ENCODE data around the gene MRPS33. TPM values are rescaled to one million over a fixed set of nuclear protein-coding genes. Genes with fewer than 3 reads are reported as not detected.

The MRPS33 gene
- total and polyA plus RNA-seq, 10 of the 15 experiments (the other 5 are each of a cell fraction or from before 2014, with no cell fraction given) = 48.4 to 372 (median 124) TPM

GRCh38 chr7:141014524-141015395 is at the start of gene MRPS33 (continued):
- TF ChIP-seq ELK1 (IDR thresholded peaks at IDR 0.05; ENCODE audit: low read depth, low read length) = peak; percentile 96
- TF ChIP-seq, protein P1, sequence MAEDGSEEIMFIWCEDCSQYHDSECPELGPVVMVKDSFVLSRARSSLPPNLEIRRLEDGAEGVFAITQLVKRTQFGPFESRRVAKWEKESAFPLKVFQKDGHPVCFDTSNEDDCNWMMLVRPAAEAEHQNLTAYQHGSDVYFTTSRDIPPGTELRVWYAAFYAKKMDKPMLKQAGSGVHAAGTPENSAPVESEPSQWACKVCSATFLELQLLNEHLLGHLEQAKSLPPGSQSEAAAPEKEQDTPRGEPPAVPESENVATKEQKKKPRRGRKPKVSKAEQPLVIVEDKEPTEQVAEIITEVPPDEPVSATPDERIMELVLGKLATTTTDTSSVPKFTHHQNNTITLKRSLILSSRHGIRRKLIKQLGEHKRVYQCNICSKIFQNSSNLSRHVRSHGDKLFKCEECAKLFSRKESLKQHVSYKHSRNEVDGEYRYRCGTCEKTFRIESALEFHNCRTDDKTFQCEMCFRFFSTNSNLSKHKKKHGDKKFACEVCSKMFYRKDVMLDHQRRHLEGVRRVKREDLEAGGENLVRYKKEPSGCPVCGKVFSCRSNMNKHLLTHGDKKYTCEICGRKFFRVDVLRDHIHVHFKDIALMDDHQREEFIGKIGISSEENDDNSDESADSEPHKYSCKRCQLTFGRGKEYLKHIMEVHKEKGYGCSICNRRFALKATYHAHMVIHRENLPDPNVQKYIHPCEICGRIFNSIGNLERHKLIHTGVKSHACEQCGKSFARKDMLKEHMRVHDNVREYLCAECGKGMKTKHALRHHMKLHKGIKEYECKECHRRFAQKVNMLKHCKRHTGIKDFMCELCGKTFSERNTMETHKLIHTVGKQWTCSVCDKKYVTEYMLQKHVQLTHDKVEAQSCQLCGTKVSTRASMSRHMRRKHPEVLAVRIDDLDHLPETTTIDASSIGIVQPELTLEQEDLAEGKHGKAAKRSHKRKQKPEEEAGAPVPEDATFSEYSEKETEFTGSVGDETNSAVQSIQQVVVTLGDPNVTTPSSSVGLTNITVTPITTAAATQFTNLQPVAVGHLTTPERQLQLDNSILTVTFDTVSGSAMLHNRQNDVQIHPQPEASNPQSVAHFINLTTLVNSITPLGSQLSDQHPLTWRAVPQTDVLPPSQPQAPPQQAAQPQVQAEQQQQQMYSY (CRISPR knock-in tag; IDR thresholded peaks at IDR 0.05) = no peak
- TF ChIP-seq ZBED1 (IDR thresholded peaks at IDR 0.05; ENCODE audit: borderline replicate concordance) = no peak
- TF ChIP-seq MEF2A (IDR thresholded peaks at IDR 0.05; ENCODE audit: insufficient read depth, low read depth, low read length) = 0 out of 2 replicates have a peak, but pooled peaks have one; percentile 25
- 0 out of 2 replicates have a peak, but pooled peaks have one; percentile 34 for TF ChIP-seq STAT3 (IDR thresholded peaks at IDR 0.05; ENCODE audit: low read depth, low read length)
- no peak for TF ChIP-seq SUPT20H (IDR thresholded peaks at IDR 0.05; ENCODE audit: borderline replicate concordance, control insufficient read depth, low read depth, low read length)
- peak; percentile 66; the same call in 1 of the 2 replicates for TF ChIP-seq RFX5 (IDR thresholded peaks at IDR 0.05; ENCODE audit: low read depth, low read length)
- no peak for TF ChIP-seq CHD4 (IDR thresholded peaks at IDR 0.05)
- peak; percentile 53; the same call in 1 of the 2 replicates for TF ChIP-seq DPF2 (IDR thresholded peaks at IDR 0.05)
- no peak for TF ChIP-seq ZZZ3 (IDR thresholded peaks at IDR 0.05; ENCODE audit: control insufficient read depth, insufficient read length, low read depth)
- TF ChIP-seq ZNF384 (IDR thresholded peaks at IDR 0.05; ENCODE audit: borderline replicate concordance, low read depth, low read length) = no peak
- TF ChIP-seq EZH2 (IDR thresholded peaks at IDR 0.05; ENCODE audit: borderline replicate concordance, control insufficient read depth, low read depth, low read length) = no peak
- no peak for TF ChIP-seq ZNF274 (IDR thresholded peaks at IDR 0.05; ENCODE audit: insufficient read depth, insufficient read length)
- TF ChIP-seq ATF7 (IDR thresholded peaks at IDR 0.05; ENCODE audit: low read depth) = peak; percentile 83
- peak; percentile 96 for TF ChIP-seq NBN (IDR thresholded peaks at IDR 0.05)
- TF ChIP-seq TARDBP (IDR thresholded peaks at IDR 0.05; ENCODE audit: borderline replicate concordance) = no peak
- 0 out of 4 replicates have a peak, but pooled peaks of 1 of the 2 experiments have one; percentile 37 for TF ChIP-seq IKZF2 (IDR thresholded peaks at IDR 0.05)
- no peak for TF ChIP-seq NFIC (IDR thresholded peaks at IDR 0.05; ENCODE audit: low read depth, low read length)
- TF ChIP-seq RELA (IDR thresholded peaks at IDR 0.05; ENCODE audit: borderline replicate concordance, partially characterized antibody) = peak; percentile 72
- peak; percentile 55; the same call in 1 of the 2 replicates for TF ChIP-seq EED (IDR thresholded peaks at IDR 0.05; ENCODE audit: low read depth)
- 0 out of 2 replicates have a peak, but pooled peaks have one; percentile 34 for TF ChIP-seq ASH2L (IDR thresholded peaks at IDR 0.05; ENCODE audit: borderline replicate concordance, low read depth)
- peak; percentile 19; the same call in 1 of the 2 replicates for TF ChIP-seq SMC3 (IDR thresholded peaks at IDR 0.05; ENCODE audit: borderline replicate concordance, low read length)
- no peak for TF ChIP-seq CBX3 (IDR thresholded peaks at IDR 0.05; ENCODE audit: borderline replicate concordance, low read depth)
- peak; percentile 82; the same call in 1 of the 2 replicates for TF ChIP-seq RCOR1 (conservative IDR thresholded peaks at IDR 0.05; ENCODE audit: low read depth, low read length)
- no peak; the same call in 1 of the 2 replicates for TF ChIP-seq USF2 (IDR thresholded peaks at IDR 0.05; ENCODE audit: borderline replicate concordance, low read depth, low read length)
- peak; percentile 56 for TF ChIP-seq TAF1 (IDR thresholded peaks at IDR 0.05; ENCODE audit: borderline replicate concordance, low read depth, low read length)

All from GM12878 (cell line).